Osteocyte (in vitro differentiated cells): ENCODE results near the gene CNOT8. TPM values are rescaled to one million over a fixed set of nuclear protein-coding genes. Genes with fewer than 3 reads are reported as not detected.
A peak's percentile ranks its signal among the peaks of the same experiment; 100 is the strongest.
"Not testable (repeated sequence)": the region's sequence is repeated elsewhere in the genome, so short reads cannot be mapped to it uniquely, and the experiment has no call there.

Experiments used
- DNase-seq: peaks from one replicate; pipeline ENCODE4 v3.0.0; 2021; ENCODE audit warnings: mixed read lengths; ENCODE audit not compliant: unreplicated experiment; ENCODE audit errors: extremely low spot score
- H3K27ac Mint-ChIP-seq: one replicate; pipeline ENCODE4 v1.8.0; 2021; ENCODE audit warnings: mild to moderate bottlenecking, mixed read lengths; ENCODE audit not compliant: unreplicated experiment
- H3K27me3 Mint-ChIP-seq: one replicate; pipeline ENCODE4 v1.8.0; 2021; ENCODE audit warnings: mixed read lengths; ENCODE audit not compliant: unreplicated experiment
- H3K36me3 Mint-ChIP-seq: one replicate; pipeline ENCODE4 v1.8.0; 2021; ENCODE audit warnings: mixed read lengths; ENCODE audit not compliant: unreplicated experiment
- H3K4me1 Mint-ChIP-seq: one replicate; pipeline ENCODE4 v1.8.0; 2021; ENCODE audit warnings: mixed read lengths; ENCODE audit not compliant: unreplicated experiment
- H3K4me3 Mint-ChIP-seq: one replicate; pipeline ENCODE4 v1.8.0; 2021; ENCODE audit warnings: mild to moderate bottlenecking, moderate library complexity, mixed read lengths; ENCODE audit not compliant: unreplicated experiment
- H3K9me3 Mint-ChIP-seq: one replicate; pipeline ENCODE4 v1.8.0; 2021; ENCODE audit warnings: mixed read lengths; ENCODE audit not compliant: unreplicated experiment
- CTCF ChIP-seq: fragments of 200-600 bp; sonication (generic); IDR thresholded peaks from 2 replicates; pipeline ENCODE4 v1.5.0; 2021; ENCODE audit warnings: antibody characterized with exemption, mild to moderate bottlenecking, moderate library complexity
- total RNA-seq: library from RNA; stranded (reverse); gene quantifications from 2 replicates; pipeline ENCODE4 v1.2.1, GENCODE V29; 2021

The CNOT8 gene
- total RNA-seq, 1 donor from 2014 or later: 49.2 TPM

DNA sequence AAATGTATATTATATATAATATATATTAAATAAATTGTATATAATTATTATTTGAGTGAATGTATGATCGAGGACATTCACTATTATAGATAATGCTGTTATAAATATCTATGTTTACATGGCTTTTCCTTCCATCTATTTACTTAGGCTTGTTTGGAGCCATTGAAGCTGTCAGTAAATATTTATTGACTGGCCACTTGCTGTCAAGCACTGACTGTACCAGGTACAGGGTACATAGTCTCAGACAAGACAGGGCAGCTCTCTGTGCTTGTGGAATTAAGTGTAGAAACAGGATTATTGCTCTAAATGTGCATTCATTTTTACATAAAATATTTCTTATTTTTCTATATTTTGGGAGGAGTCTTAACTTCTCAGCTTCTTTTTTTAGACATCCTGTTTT is 24.4 kb upstream of the CNOT8 start:
- TF ChIP-seq CTCF: no peak
- no peaks in the 10 kb centered on the region for H3K27me3 Mint-ChIP-seq
- H3K4me3 Mint-ChIP-seq: no peak overlapping the region
- DNase-seq: no peak
- H3K4me1 Mint-ChIP-seq: peaks cover 15% of the 10 kb centered on the region
- no peaks in the 10 kb centered on the region for H3K9me3 Mint-ChIP-seq
- peaks cover 18% of the 10 kb centered on the region for H3K36me3 Mint-ChIP-seq
- H3K27ac Mint-ChIP-seq: no peak overlapping the region

DNA sequence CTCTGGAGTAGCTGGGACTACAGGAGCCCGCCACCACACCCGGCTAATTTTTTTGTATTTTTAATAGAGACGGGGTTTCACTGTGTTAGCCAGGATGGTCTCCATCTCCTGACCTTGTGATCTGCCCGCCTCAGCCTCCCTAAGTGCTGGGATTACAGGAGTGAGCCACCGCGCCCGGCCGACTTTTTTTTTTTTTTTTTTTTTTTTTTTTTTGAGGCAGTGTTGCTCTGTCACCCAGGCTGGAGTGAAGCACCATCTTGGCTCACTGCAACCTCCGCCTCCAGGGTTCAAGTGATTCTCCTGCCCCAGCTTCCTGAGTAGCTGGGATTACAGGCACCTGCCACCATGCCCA is 22.8 kb upstream of the CNOT8 start:
- not testable (repeated sequence) for H3K9me3 Mint-ChIP-seq, DNase-seq, H3K27me3 Mint-ChIP-seq, H3K4me3 Mint-ChIP-seq
- Mint-ChIP-seq H3K4me1 (peaks cover 13% of the 10 kb centered on the region), H3K36me3 (peaks cover 14% of the 10 kb centered on the region), H3K27ac (peak overlapping the region; percentile 74)

- peaks cover 13% of the 10 kb centered on the region for H3K4me1 Mint-ChIP-seq
These were observed 22.2 kb upstream of the CNOT8 start for GRCh38 chr5:154836225-154836624.

GRCh38 chr5:154837009-154837901 is 21.2 kb upstream of the CNOT8 start:
- Mint-ChIP-seq H3K27ac (no peak overlapping the region), H3K4me3 (no peak overlapping the region), H3K36me3 (peaks cover 14% of the 10 kb centered on the region), H3K9me3 (no peaks in the 10 kb centered on the region), H3K27me3 (no peaks in the 10 kb centered on the region), H3K4me1 (peaks cover 13% of the 10 kb centered on the region)
- no peak for DNase-seq
- no peak for TF ChIP-seq CTCF

More at GRCh38 chr5:154836225-154836624, 22.2 kb upstream of the CNOT8 start:
- Mint-ChIP-seq H3K9me3 (no peaks in the 10 kb centered on the region), H3K27me3 (no peaks in the 10 kb centered on the region), H3K36me3 (peaks cover 14% of the 10 kb centered on the region), H3K4me3 (no peak overlapping the region), H3K27ac (no peak overlapping the region)
- DNase-seq: no peak
- no peak for TF ChIP-seq CTCF

DNA sequence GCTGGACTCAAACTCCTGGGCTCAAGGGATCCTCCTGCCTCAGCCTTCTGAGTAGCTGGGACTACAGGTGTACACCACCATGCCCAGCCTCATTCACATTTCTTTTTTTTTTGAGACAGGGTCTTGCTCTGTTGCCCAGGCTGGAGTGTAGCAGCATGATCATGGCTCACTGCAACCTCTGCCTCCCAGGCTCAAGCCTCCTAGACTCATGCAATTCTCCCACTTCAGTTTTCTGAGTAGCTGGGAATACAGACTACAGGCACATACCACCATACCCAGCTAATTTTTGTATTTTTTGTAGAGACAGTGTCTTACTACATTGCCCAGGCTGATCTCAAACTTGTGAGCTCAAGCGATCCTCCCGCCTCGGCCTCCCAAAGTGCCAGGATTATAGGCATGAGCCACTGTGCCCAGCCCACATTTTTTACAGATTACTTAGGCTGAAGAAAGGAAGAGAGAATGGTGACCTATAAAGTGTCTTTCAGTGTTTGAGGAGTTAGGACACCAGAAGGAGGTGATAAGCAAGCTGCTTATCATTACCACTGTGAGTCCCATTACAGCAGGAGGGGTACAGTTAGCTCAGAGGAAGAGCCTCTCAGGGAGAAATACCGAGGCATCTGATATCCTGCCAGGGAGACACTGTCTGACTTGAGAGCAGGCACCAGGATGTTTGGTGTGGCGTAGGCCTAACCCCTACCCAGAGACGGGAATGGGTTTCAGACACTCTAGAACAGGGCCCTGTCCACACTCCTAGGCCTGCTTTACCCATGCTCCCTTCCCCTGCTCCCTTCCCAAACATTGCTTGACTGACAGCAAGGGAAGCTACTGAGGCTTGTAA is 17.8 kb upstream of the CNOT8 start:
- H3K27ac Mint-ChIP-seq: no peak overlapping the region
- peaks cover 6% of the 10 kb centered on the region for H3K4me1 Mint-ChIP-seq

More for the DNA sequence above, 17.8 kb upstream of the CNOT8 start:
- H3K4me3 Mint-ChIP-seq: no peak overlapping the region
- TF ChIP-seq CTCF: no peak
- peaks cover 24% of the 10 kb centered on the region for H3K36me3 Mint-ChIP-seq
- H3K9me3 Mint-ChIP-seq: no peaks in the 10 kb centered on the region
- no peaks in the 10 kb centered on the region for H3K27me3 Mint-ChIP-seq
- no peak for DNase-seq
